Measurements from ENCODE around the gene TSPAN4. TPM values are rescaled to one million over a fixed set of nuclear protein-coding genes. Genes with fewer than 3 reads are reported as not detected.

Gene TSPAN4
- total RNA-seq, 1 donor from 2014 or later = 42.3 TPM

DNA sequence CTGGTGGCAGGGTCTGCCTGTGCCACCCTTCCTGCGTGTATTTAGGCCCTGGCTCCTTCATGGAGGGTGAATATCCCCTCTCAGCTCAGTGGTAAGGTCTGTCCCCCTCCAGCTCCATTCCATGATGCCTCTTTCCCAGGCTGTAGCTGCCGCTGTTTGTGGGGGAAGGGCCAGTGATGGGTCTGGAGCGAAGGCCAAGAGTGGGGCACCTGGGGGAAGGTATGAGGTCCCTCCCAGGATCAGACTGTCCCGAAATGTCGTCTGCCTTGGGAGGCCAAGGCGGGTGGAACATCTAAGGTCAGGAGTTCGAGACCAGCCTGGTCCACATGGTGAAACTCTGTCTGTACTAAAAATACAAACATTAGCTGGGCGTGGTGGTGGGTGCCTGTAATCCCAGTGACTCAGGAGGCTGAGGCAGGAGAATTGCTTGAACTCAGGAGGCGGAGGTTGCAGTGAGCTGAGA, 8.8 kb upstream of the TSPAN4 start:
- Histone ChIP-seq H3K9me3 (ENCODE audit: control insufficient read depth in 3 of 3, low read length in 3 of 3) (no peaks in the 10 kb centered on the region), H3K36me3 (ENCODE audit: control insufficient read depth in 3 of 3, insufficient read depth in 3 of 3, low read length in 3 of 3) (peaks cover 25 to 27% (median 26%) of the 10 kb centered on the region in 3 donors), H3K27me3 (ENCODE audit: control insufficient read depth in 3 of 3, insufficient read depth in 3 of 3, low read length in 3 of 3) (peaks cover 9 to 30% (median 10%) of the 10 kb centered on the region in 3 donors), H3K4me1 (ENCODE audit: control insufficient read depth in 3 of 3, insufficient read depth in 3 of 3, low read length in 3 of 3) (peaks cover 49 to 83% (median 58%) of the 10 kb centered on the region in 3 donors), H3K4me3 (ENCODE audit: low read length in 3 of 3) (peak overlapping the region; percentile 65 to 72 (median 72)), H3K9ac (ENCODE audit: low read depth in 1 of 3, low read length in 3 of 3) (peak overlapping the region; percentile 79 to 85 (median 85)), H3K27ac (ENCODE audit: low read depth, low read length) (peak overlapping the region; percentile 91)

DNA sequence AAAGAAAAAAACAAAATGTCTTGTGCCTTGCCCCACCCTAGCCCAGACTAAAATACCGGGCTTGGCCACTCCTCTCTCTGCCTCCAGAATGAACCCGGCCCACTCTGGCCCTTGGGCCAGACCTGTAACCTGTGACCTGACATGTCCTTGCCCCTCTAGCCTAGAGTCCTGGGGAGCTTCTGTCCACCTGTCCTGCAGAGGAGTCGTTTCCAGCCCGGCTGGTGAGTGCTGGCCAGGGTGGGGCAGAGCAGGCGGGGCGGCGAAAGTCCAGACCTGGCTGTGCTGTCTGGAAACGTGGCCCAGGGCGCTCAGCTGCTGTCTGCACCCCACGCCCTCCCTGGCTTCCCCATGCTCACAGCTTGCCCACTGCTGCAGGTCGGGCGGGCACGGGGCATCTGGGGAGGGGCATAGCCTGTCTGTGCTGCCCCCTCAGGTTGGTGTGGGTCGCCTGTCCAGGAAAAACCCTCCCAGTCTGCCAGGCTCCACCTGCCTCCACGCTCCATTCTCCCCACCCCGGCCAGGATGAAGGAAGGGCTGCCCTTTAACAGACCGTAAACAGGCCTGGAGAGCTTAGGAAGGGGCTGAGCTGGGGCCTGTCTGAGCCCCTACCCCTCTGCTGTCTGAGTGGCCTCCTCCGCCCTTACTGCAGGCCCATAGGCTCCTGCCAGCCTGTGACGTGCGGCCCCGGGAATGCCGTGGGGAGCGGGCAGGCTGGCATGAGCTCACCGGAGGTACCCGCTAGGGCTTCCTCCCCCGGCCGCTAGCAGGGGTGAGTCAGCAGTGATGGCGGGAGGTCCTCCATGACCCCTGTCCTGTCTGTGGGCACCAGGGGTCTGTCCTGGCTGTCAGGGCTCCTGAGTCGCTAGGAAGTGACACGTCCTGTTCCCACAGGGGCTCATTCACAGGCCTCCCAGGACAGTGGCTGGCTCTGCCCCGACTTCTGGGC, 8.0 kb upstream of the TSPAN4 start:
- H3K27me3 ChIP-seq (ENCODE audit: control insufficient read depth in 3 of 3, insufficient read depth in 3 of 3, low read length in 3 of 3) = peaks cover 2 to 22% (median 2%) of the 10 kb centered on the region in 3 donors
- peak overlapping the region; percentile 91 for H3K27ac ChIP-seq (ENCODE audit: low read depth, low read length)
- peak overlapping the region; percentile 62 to 72 (median 65) for H3K4me3 ChIP-seq (ENCODE audit: low read length in 3 of 3)
- peak overlapping the region; percentile 70 to 85 (median 85) for H3K9ac ChIP-seq (ENCODE audit: low read depth in 1 of 3, low read length in 3 of 3)
- peaks cover 33 to 34% (median 34%) of the 10 kb centered on the region in 3 donors for H3K36me3 ChIP-seq (ENCODE audit: control insufficient read depth in 3 of 3, insufficient read depth in 3 of 3, low read length in 3 of 3)
- H3K9me3 ChIP-seq (ENCODE audit: control insufficient read depth in 3 of 3, low read length in 3 of 3) = no peaks in the 10 kb centered on the region
- H3K4me1 ChIP-seq (ENCODE audit: control insufficient read depth in 3 of 3, insufficient read depth in 3 of 3, low read length in 3 of 3) = peaks cover 42 to 80% (median 56%) of the 10 kb centered on the region in 3 donors

DNA sequence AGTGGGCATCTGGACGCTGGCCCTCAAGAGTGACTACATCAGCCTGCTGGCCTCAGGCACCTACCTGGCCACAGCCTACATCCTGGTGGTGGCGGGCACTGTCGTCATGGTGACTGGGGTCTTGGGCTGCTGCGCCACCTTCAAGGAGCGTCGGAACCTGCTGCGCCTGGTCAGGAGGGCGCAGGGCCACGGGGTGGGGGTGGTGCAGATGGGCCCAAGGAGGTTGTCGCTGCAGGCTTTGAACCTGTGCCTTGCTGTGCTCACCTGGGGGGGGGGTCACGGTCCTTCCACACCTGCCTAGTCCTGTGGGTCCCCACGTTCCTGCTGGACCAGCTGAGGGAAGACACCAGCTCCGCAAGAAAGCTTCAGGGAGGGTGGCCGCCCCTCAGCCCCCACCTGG, 6.4 kb upstream of the TSPAN4 start:
- no peaks in the 10 kb centered on the region for H3K9me3 ChIP-seq (ENCODE audit: control insufficient read depth in 3 of 3, low read length in 3 of 3)
- peaks cover 0 to 8% (median 0%) of the 10 kb centered on the region in 3 donors for H3K27me3 ChIP-seq (ENCODE audit: control insufficient read depth in 3 of 3, insufficient read depth in 3 of 3, low read length in 3 of 3)
- peaks cover 42 to 46% (median 46%) of the 10 kb centered on the region in 3 donors for H3K36me3 ChIP-seq (ENCODE audit: control insufficient read depth in 3 of 3, insufficient read depth in 3 of 3, low read length in 3 of 3)
- H3K4me1 ChIP-seq (ENCODE audit: control insufficient read depth in 3 of 3, insufficient read depth in 3 of 3, low read length in 3 of 3) = peaks cover 42 to 79% (median 56%) of the 10 kb centered on the region in 3 donors
- H3K9ac ChIP-seq (ENCODE audit: low read depth in 1 of 3, low read length in 3 of 3) = peak overlapping the region in 1 of 3 donors; percentile 16
- H3K4me3 ChIP-seq (ENCODE audit: low read length in 3 of 3) = no peak overlapping the region
- H3K27ac ChIP-seq (ENCODE audit: low read depth, low read length) = peak overlapping the region; percentile 36

DNA sequence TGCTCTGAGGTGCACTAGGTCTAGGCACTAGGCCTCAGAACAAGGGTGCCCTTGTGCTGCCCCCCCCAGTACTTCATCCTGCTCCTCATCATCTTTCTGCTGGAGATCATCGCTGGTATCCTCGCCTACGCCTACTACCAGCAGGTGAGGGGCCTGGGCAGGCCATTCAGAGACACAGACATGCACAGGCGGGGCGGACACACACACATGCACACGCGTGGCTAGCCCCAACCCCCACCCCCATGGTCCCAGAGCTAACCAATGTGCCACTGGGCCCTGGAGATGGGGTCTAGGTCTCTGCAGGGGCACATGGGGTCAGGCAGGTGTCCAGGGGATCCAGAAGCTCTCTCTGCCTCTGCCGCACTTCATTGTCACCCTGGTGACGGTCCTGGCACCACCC, 6.0 kb upstream of the TSPAN4 start:
- H3K36me3 ChIP-seq (ENCODE audit: control insufficient read depth in 3 of 3, insufficient read depth in 3 of 3, low read length in 3 of 3) = peaks cover 42 to 46% (median 46%) of the 10 kb centered on the region in 3 donors
- H3K4me1 ChIP-seq (ENCODE audit: control insufficient read depth in 3 of 3, insufficient read depth in 3 of 3, low read length in 3 of 3) = peaks cover 40 to 78% (median 56%) of the 10 kb centered on the region in 3 donors
- H3K27ac ChIP-seq (ENCODE audit: low read depth, low read length) = no peak overlapping the region
- peak overlapping the region in 1 of 3 donors; percentile 16 for H3K9ac ChIP-seq (ENCODE audit: low read depth in 1 of 3, low read length in 3 of 3)
- H3K9me3 ChIP-seq (ENCODE audit: control insufficient read depth in 3 of 3, low read length in 3 of 3) = no peaks in the 10 kb centered on the region
- no peak overlapping the region for H3K4me3 ChIP-seq (ENCODE audit: low read length in 3 of 3)
- H3K27me3 ChIP-seq (ENCODE audit: control insufficient read depth in 3 of 3, insufficient read depth in 3 of 3, low read length in 3 of 3) = peaks cover 0 to 4% (median 0%) of the 10 kb centered on the region in 3 donors

DNA sequence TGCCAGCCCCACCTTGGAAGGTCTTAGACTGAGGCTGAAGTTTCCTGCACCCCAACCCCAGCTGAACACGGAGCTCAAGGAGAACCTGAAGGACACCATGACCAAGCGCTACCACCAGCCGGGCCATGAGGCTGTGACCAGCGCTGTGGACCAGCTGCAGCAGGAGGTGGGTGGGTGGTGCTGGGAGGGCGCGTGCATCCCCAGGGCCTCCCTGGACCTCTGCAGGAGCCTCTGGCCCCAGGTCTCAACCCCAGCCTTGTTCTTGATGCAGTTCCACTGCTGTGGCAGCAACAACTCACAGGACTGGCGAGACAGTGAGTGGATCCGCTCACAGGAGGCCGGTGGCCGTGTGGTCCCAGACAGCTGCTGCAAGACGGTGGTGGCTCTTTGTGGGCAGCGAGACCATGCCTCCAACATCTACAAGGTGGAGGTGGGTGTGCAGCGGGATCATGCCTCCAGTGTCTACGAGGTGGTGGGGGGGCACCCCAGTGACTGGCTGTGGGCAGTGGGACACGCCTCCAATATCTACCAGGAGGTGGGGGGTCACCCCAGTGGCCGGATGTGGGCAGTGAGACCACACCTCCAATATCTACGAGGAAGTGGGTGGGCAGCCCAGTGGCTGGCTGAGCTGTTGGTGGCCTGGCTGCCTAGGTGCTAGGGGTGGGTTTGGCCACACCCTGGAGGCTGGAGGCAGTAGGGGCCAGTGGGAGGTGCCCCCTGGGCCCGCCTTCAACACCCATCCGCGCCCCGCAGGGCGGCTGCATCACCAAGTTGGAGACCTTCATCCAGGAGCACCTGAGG, 5.3 kb upstream of the TSPAN4 start:
- Histone ChIP-seq H3K9me3 (ENCODE audit: control insufficient read depth in 3 of 3, low read length in 3 of 3) (no peaks in the 10 kb centered on the region), H3K36me3 (ENCODE audit: control insufficient read depth in 3 of 3, insufficient read depth in 3 of 3, low read length in 3 of 3) (peaks cover 42 to 46% (median 46%) of the 10 kb centered on the region in 3 donors), H3K4me3 (ENCODE audit: low read length in 3 of 3) (no peak overlapping the region), H3K9ac (ENCODE audit: low read depth in 1 of 3, low read length in 3 of 3) (no peak overlapping the region), H3K27ac (ENCODE audit: low read depth, low read length) (no peak overlapping the region), H3K27me3 (ENCODE audit: control insufficient read depth in 3 of 3, insufficient read depth in 3 of 3, low read length in 3 of 3) (no peaks in the 10 kb centered on the region), H3K4me1 (ENCODE audit: control insufficient read depth in 3 of 3, insufficient read depth in 3 of 3, low read length in 3 of 3) (peaks cover 34 to 71% (median 51%) of the 10 kb centered on the region in 3 donors)

DNA sequence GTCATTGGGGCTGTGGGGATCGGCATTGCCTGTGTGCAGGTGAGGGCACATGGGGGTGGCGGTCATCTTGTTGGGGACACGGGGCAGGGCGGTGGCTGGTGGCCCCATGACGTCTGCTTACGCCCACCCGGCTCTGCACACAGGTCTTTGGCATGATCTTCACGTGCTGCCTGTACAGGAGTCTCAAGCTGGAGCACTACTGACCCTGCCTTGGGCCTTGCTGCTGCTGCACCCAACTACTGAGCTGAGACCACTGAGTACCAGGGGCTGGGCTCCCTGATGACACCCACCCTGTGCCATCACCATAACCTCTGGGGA, 4.7 kb upstream of the TSPAN4 start:
- H3K27ac ChIP-seq (ENCODE audit: low read depth, low read length) = no peak overlapping the region

DNA sequence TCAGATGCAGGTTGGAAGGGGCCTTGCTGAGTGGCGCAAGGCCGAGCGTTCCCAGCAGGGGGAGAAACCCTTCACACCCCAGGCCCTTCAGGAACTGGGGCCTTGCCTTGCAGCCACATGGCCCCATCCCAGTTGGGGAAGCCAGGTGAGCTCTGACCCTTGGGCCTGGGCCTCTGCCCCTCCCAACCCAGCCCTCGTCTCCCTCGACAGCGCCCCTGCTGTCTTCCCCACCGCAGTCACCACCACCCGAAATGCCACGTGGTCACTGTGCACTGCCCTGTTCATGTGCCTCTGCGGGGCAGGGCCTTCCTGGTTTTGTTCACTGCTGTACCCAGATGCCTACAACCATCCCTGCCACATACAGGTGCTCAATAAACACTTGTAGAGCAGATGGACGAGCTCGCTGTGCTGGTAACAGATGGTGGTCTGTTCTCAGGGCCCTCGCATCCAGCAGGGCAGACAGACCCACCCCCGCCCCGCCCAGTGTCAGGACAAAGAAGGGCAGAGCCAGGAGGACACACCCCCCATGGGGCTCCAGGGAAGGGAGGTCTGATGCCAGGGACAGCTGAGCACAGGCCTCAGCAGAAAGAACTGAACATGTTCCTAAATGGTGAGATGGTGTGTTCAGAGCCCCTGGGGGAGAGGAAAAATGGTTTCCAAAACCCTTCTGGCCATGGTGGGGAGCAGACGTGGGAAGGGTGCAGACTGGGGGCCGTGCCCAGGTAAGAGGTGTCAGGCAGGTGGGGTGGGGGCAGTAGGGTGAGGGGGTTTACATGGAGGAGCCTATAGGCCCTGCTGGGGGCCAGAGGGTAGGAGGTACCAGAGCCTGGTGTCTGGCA, 4.0 kb upstream of the TSPAN4 start:
- no peak overlapping the region for H3K4me3 ChIP-seq (ENCODE audit: low read length in 3 of 3)
- H3K9ac ChIP-seq (ENCODE audit: low read depth in 1 of 3, low read length in 3 of 3) = peak overlapping the region in 2 of 3 donors; percentile 33 to 59

More for the DNA sequence above, 4.7 kb upstream of the TSPAN4 start:
- no peak overlapping the region for H3K4me3 ChIP-seq (ENCODE audit: low read length in 3 of 3)
- peaks cover 42 to 46% (median 46%) of the 10 kb centered on the region in 3 donors for H3K36me3 ChIP-seq (ENCODE audit: control insufficient read depth in 3 of 3, insufficient read depth in 3 of 3, low read length in 3 of 3)
- H3K9me3 ChIP-seq (ENCODE audit: control insufficient read depth in 3 of 3, low read length in 3 of 3) = no peaks in the 10 kb centered on the region
- no peaks in the 10 kb centered on the region for H3K27me3 ChIP-seq (ENCODE audit: control insufficient read depth in 3 of 3, insufficient read depth in 3 of 3, low read length in 3 of 3)
- peaks cover 32 to 69% (median 48%) of the 10 kb centered on the region in 3 donors for H3K4me1 ChIP-seq (ENCODE audit: control insufficient read depth in 3 of 3, insufficient read depth in 3 of 3, low read length in 3 of 3)
- H3K9ac ChIP-seq (ENCODE audit: low read depth in 1 of 3, low read length in 3 of 3) = no peak overlapping the region

DNA sequence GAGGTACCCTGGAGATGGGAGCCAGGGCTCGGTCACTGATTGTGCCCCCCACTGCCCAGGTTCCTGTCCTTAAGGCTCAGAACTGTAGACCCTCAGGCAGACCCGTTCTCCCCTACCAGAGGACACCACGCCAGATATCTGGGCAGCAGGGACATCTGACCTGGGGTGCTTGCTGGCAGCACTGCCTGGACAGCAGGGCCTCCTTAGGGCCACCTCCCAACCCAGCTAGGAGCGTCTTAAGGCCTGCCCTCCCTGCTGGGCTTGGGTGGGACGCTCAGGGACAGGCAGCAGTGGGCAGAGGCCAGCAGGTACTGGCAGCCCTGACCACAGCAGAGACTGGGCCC, 3.4 kb upstream of the TSPAN4 start:
- Histone ChIP-seq H3K9me3 (ENCODE audit: control insufficient read depth in 3 of 3, low read length in 3 of 3) (no peaks in the 10 kb centered on the region), H3K9ac (ENCODE audit: low read depth in 1 of 3, low read length in 3 of 3) (no peak overlapping the region), H3K27ac (ENCODE audit: low read depth, low read length) (no peak overlapping the region), H3K4me1 (ENCODE audit: control insufficient read depth in 3 of 3, insufficient read depth in 3 of 3, low read length in 3 of 3) (peaks cover 27 to 73% (median 48%) of the 10 kb centered on the region in 3 donors), H3K36me3 (ENCODE audit: control insufficient read depth in 3 of 3, insufficient read depth in 3 of 3, low read length in 3 of 3) (peaks cover 42 to 46% (median 46%) of the 10 kb centered on the region in 3 donors), H3K4me3 (ENCODE audit: low read length in 3 of 3) (no peak overlapping the region), H3K27me3 (ENCODE audit: control insufficient read depth in 3 of 3, insufficient read depth in 3 of 3, low read length in 3 of 3) (no peaks in the 10 kb centered on the region)

More for the DNA sequence above, 4.0 kb upstream of the TSPAN4 start:
- Histone ChIP-seq H3K36me3 (ENCODE audit: control insufficient read depth in 3 of 3, insufficient read depth in 3 of 3, low read length in 3 of 3) (peaks cover 42 to 46% (median 46%) of the 10 kb centered on the region in 3 donors), H3K27ac (ENCODE audit: low read depth, low read length) (no peak overlapping the region), H3K27me3 (ENCODE audit: control insufficient read depth in 3 of 3, insufficient read depth in 3 of 3, low read length in 3 of 3) (no peaks in the 10 kb centered on the region), H3K9me3 (ENCODE audit: control insufficient read depth in 3 of 3, low read length in 3 of 3) (no peaks in the 10 kb centered on the region), H3K4me1 (ENCODE audit: control insufficient read depth in 3 of 3, insufficient read depth in 3 of 3, low read length in 3 of 3) (peaks cover 31 to 74% (median 50%) of the 10 kb centered on the region in 3 donors)

All from skeletal muscle tissue (tissue), 4 donors.